Pons (tissue), 1 donor: ENCODE measurements around the gene GRM5.

Source experiments
- DNase-seq: peaks from one replicate; pipeline ENCODE4 v3.0.0-alpha.2; 2016; ENCODE audit warnings: low spot score

GRM5 gene

DNA sequence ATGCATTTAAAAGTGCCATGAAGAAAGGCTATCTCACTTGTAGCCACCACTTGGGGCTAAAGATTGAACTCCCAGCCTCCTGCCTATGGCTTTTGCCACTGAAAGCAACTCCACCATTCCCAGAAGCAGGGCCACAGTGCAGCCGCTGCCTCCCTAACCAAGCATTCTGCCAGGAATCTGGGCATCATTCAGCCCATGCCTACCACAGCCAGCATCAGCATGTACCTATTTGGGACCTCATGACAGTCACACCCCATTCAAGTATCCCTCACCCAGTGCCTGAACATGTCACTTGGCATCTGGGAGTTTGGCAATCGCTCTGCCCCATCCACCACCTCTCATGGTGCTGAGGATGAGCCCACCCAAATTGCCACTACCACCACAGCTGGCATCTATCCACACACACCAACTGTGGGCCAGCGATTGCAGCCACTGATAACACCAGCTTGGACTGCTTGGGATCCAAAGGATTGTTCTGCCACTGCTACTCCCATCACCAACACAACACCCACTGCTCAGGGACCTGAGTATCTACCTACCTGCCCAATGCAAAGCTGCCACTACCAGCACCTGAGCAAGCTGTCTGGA, 234.4 kb downstream of the GRM5 start:
- DNase-seq, result no peak

DNA sequence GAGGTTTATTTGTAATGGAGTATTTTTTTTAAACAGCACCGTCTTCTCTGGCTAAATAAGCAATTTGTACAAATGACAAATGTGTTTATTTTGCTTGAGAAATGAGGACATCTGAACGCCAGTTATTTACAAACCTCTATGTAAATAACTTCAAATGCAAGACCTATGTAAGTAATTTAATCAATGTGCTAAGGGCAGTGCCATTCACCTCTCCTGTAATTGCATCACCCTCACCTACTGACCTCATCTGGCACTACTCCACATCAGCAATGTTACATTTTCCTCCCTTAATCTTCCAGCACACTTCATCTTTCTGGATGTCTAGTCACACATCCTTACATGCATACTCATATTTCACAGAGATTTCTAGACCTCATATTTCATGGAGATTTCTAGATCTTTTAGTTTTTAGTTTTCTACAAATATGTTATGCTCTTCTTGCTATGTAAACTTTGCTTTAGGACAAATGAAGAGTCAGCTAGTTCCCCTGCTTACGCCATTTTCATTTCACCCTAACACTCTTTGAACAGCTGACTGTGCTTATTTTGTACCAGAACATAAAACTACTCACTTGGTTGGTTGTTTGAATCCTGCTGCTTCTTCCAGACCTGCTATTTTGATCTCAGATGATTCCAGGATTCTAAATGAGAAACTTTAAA, 238.6 kb downstream of the GRM5 start:
- DNase-seq, result no peak

DNA sequence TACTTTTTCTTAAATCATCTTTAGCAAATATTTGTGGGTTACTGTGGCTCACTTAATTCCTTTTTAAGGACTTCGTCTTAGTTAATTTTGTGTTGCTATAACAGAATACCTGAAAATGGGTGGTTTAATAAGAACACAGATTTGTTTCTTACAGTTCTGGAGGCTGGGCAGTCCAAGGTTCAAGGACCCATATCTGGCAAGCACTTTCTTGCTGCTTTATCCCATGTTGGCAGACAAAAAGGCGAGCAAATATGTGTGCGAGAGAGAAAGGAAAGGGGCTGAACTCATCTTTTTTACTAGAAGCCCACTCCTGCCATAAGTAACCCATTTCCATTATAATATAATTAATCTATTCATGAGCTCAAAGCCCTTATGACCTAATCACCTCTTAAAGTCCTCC, 246.2 kb downstream of the GRM5 start:
- DNase-seq, result no peak

DNA sequence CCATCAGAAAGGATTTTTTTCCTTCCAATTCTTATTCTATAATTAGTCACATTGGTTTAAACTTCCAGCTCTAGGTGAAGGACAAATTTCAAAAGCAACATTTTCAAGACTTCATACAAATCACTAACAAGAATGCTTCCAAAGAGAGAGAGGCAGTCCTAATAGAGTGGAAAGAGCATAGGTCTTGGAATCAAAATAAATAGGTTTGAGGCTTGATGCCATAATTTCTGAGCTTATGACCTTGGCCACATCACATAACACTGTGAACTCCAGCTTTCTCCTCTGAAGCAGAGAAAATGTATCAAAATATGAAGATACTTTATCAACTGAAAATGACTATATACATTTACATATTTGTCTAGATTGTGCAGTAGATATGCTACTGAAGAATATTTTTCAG, 246.8 kb downstream of the GRM5 start:
- DNase-seq, result no peak

DNA sequence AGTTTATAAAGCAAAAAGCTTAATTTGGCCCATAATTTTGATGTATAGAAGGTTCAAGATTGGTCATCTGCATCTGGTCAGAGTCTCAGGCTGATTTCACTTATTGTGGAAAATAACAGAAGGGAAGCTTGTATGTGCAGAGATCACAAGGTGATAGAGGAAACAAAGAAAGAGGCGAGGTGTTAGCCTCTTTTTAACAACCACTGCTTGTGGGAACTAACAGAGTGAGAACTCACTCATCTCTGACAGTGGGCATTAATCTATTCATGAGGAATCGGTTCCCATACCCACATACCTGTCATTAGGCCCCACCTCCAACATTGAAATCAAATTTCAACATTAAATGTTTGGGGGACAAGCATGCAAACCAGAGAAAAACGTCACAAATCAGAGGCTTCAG, 250.3 kb downstream of the GRM5 start:
- DNase-seq, result no peak

DNA sequence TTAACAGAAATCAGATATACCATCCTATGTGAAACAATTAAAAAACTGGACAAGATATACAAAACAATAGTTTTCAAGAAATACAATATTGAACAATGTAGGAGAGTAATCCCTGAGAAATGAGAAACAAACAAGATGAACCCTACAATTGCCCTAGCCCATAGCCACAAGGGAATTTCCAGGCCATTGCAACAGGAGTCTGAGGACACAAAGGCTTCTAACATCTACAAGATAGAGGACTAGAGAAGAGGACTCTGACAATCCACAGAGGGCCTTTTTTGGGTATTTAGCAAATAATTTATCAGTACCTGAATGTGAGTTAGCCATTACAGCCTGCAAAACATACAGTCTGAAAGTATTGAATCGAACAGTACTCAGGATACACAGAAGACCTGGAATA, 251.7 kb downstream of the GRM5 start:
- DNase-seq, result no peak

DNA sequence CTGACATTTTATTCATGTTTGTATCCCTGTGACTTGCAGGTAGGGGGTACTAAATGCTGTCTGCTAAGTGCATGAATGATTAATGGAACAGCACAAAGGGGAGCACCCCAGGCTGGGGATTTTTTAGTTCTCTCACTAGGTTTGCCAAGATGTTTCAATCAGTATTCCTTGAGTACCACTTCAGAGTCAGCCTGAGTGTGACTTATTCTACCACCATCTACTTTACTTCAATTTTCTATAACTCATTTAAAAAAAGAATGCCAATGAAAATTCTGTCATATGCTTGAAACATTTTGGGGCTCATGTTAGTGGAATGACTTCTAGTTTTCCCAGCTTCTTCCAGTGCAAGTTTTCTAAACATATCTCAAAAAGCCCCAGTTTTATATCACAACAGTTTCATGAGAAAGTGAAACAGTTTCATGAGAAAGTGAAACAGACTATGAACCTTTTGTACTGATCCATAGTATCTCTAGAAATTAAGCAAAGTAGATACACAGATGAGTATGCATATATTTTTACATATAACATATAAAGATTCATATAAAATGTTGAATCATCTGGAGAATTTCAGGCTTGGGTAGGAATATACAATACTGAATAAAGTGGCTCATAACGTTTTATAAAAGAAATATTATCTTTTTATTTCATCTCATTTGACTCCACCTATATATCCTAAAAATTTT, 252.4 kb downstream of the GRM5 start:
- DNase-seq, result no peak

DNA sequence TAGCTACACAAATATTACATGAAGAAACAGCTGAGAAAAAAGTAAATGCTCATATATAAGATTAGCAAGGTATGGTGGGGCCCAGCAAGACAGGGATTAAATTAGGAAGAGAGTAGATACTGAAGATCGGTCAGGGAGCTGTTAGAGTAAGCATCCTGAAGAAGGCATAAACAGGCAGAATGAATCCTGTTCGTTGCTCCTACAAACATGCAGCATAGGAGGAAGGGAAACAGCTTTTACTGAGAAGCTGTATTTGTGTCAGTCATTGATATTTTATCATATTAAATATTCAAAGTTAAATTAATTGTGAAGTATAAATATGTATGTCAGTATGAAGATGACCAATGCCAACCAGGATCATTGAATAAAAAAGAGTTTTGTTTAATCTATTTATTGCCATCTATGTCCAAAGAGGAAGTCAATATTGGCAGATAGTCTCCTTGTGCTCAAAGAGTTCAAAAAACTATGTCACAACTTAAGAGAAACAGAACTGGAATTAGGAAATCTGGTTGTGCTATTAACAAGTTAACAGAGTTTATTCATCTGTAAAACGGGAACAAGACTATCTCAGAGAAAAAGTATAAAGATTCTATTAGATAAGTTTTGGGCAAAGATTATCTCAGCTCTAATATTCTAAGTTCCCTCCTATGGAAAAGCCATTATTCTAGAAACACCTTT, 255.2 kb downstream of the GRM5 start:
- no peak for DNase-seq

DNA sequence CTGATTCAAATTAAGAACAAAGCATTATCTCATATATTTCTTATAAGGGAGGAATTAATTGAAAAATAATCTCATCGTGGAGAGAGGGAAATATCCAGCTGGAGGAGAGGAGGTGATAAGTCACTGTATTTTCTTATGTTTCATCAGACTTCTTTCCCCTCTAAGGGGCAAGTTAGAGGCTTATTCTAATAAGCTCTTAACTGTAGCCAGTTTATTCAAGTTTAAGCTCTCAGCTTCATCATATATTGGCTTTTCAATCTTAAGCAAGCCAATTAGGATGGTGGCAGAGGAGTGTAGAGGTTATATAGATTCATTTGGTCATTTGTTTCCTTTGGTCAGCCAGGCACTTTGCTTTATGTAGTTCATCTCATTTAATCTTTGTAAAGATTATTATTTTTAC, 256.7 kb downstream of the GRM5 start:
- DNase-seq, result no peak

DNA sequence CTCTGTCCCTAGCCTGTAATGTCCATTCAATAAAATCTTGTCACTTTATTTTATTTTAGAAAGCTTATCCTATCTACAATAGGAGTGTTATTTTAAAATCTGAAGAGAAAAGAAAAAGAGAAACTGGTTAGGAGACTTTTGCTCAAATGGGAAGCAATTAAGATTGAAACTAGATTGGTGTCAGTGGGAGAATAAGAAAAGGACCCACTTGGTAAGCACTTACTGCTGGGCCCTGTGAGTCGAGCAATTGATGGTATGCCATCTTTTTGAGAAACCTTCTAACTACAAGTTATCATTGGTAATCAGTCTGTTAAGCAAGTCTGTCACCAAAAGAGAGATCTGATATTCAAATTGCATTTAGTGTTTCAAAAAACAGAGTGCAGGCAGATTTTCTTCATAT, 258.4 kb downstream of the GRM5 start:
- no peak for DNase-seq

DNA sequence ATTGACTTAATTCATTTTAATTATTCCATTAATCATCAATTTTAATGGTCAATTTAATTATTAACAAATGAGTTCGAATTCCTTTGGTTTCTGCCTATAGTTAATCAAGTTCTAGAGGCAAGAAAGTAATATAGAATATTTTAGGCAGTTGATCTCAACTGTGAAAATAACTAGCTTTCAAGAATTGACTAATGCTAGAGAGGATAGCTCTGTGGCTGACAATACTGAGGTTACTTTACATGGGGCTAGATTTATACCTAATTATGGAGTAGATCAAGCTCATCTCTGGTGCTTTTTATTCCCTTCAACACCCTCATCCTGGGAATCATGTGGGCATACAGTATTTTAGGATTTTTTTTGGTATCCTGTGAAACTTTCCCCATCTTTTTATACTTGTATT, 259.4 kb downstream of the GRM5 start:
- DNase-seq, result no peak

DNA sequence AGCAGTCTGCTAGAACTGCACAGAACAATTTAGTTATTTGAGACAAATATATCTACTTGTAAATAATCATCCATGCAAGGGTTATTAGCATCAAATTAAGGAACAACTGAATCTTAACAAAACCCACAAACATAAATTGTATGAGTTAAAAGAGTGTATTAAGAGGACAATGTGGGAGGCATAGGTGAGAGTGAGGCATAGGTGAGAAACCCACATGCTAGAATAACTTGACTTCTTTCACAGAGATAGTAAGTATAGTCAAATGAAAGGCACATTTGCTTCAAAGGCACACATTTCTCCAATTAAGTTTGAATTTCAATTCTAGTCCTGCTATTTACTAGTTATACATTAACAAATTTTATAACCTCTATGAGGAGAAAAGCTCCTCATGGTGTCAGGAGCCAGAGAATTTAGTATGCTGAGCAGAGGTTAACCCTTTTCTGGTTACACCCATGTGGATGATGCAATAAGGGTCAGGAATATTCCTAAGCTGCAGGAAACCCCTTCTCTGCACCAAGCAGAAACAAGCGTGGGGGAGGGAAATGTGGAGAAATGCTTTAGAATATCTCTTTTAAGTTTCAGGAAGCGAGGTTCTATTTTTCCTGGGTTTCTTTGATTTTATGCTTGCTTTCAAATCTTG, 264.2 kb downstream of the GRM5 start:
- DNase-seq, result no peak

DNA sequence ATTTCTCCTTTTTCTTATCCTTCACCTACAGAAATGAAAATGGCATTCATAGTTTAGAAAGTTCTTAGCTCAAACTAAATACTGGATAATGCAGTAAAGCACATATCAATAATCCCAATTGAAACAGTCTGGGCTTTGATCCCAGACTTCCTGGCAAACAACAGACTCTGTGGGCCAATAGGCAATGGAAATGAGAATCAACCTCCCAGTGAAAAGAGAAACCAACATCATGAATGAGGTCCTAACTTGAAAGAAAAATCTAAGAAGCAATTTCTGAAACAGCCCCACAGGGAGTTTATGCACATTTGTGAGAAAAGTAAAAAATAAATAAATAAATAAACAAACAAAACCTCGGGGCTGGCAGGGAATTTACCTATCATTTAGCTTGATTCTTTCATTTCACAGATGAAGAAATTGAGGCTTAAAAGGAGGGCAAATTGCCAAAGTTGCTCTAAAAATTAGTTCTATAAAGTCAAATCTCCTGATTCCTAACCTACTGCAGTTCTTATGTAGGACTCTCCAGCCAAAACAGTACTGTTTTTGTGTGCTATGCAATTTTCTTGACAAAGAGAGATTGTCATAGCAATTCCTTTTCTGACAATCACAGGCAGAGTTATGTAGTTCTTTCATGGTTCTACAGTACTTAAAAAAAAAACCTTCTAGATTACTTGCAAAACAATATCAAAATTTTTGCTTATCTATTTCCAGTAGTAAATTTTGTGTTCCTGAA, 265.8 kb downstream of the GRM5 start:
- peak; percentile 75 for DNase-seq

DNA sequence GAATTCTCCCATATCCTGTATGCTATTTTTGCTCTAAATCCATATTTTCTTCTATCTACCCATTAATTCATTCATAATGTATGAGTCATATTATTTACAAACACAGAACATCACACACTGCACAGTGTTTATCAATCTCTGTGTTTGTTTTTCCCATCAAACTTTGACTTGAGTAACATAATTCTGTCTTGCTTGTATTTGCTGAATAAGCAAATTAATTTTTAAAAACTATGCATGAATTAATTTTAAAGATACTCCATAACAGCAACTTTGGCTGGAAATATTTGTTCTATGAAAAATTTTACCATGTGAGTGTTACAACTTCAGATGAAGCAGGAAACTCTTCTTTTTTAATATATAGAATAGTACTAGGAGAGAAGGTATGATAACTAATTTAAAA, 275.6 kb downstream of the GRM5 start:
- no peak for DNase-seq

DNA sequence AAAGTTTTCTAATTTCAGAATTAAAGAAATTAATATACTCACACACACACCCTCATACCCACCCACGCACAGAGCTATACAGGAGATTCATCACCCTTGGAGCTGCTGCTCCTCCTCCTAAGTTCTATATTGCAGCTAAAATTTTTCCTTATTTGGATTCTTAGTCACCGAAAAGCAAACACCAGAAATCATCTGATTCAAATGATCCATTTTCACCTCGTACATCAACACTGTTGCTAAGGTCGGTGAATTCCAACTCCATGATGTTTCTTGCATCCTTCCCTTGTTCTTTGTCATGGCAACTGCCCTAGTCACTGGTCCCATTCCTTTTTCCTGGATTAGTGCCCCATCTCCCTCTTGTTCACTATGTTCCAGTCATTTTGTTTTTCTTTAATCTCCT, 286.2 kb downstream of the GRM5 start:
- DNase-seq, result no peak

DNA sequence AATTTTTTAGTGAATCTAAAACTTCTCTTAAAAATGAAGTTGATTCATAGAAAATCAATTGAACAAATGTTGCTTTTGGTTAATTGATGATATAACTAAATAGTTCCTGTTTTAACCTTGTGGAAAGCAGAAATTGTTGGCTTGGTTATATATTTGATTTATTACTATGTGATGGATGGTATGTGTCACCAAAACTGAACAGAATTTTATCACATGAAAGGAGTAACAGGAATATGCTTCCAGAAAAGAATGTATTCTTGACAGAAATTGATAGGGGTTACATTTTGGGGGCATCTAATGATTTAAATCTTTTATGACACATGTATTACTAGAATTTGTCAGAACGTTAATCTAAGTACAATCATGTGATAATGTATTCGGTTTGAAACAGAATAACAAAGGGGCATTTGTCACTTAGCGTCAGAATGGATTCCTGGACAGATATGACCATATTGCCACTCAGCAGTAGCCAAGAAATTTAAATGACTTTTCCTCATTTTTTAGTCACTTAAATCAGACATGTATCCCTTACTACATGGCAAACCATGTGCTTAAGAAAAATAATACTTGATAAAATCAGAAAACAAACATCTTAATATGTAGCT, 295.2 kb downstream of the GRM5 start:
- no peak for DNase-seq

DNA sequence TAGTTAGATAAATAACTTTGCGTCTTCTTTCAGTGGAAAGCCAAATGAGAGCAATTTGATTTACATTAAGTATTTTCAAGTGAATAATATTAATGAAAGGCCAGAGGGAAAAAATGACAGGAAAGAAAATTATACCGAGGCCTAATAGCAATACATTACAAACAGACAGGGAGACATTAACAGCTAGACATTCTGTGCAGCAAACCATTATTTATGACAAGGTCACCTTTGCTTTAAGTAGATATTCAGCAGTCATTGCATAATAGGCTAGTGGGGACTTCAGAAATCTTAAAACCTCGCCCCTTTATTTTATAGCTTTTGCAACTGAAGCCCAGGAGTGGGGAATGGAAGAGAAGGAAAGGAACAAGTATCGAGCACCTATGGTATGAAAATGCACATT, 321.6 kb downstream of the GRM5 start:
- no peak for DNase-seq

DNA sequence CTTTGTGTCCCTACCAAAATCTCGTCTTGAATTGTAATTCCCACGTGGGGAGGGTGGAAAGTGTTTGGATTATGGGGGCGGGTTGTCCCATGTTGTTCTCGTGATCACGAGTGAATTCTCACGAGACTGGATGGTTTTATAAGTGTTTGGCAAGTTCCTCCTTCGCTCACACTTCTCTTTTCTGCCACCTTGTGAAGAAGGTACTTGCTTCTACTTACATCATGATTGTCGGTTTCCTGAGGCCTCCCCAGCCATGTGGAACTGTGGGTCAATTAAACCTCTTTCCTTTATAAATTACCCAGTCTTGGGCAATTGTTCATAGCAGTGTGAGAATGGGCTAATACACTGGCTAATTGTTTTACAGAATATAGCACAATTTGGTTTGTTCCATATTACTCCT, 326.3 kb downstream of the GRM5 start:
- DNase-seq, result no peak

DNA sequence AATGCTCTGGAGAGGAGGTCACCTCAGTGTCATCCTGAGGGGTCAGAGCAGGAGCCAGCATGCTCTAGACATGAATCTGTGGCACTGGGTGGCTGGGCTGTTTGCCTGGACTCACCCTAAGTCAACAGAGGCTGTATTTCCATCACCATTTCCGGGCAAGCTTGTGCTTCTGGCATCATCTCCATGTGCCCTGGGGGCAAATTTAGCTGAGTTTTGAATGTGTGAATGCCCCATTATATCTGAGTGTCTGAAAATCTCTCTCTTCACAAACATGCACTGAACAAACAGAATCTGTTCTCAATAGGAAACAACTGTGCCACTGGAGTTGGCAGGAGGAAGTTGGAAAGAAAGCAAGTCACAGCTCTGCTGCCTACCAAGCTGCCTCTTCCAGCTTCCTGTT, 356.2 kb downstream of the GRM5 start:
- peak; percentile 96 for DNase-seq

DNA sequence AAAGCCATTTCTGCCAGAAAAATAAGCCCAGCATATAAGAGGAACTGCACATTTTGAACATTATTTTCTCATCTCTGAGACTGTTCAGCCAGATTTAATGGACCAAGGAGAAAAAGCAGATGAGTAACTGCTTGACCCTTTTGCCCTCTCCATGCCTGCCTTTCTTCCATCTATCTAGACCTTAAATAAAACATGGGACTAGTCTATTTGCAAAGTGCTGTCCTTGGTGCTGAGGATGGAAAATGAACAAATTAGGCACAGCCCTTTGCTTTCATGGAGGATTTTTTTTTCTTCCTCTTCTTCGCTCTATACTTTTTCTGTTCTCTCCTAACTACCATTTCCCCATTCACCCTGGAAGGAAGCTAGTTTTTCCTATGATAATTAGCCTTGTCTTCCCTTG, 361.3 kb downstream of the GRM5 start:
- no peak for DNase-seq

DNA sequence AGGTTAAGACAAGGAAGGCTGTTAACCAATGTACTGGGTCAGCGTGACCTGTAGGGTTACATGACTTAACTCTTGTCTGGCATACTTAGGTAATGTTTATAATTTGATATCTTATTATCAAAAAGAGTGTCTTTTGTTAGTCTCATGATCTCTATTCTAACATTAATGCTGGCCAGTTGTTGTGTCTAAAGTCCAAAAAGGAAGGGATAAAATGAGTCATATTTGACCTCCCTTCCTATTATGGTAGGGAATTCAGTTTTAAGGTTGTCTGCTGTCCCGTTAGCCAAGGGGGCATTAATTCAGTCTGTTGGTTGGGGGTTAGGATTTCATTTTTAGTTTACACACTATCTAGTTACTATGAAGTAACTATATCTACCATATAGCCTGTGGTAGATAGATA, 364.0 kb downstream of the GRM5 start:
- DNase-seq, result no peak

DNA sequence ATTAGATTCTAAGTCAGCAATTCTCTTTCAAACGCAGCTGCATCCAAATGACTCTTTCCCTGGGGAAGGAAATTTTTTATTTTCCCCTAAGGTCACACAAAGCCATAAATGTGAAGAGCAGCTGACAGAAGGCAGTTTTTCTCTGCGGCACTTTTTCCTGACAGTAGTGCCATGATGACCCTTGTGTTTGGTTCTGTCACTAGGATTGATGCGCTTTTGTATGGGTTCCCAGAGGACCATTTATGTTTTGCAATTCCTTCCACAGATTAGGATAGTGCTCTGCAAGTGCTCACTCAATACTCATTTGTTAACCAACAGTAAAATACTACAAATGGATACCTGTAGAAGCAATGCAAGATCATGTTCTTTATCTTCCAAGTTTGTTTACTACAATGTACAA, 368.6 kb downstream of the GRM5 start:
- DNase-seq, result no peak
